HEK293 (cell line): Measurements from ENCODE around the gene RGS11.

Experiments
- CTCF ChIA-PET: fragments of 350-600 bp; formaldehyde crosslinking; extraction: SDS; loops from one replicate; lab custom pipeline; 2021; ENCODE audit warnings: antibody characterized with exemption; lab: Yijun Ruan, JAX
- POLR2A ChIA-PET: fragments of 300-600 bp; formaldehyde crosslinking; extraction: SDS; loops from one replicate; lab custom pipeline; 2020; ENCODE audit warnings: antibody characterized with exemption, inconsistent platforms; lab: Yijun Ruan, JAX
- H3K27ac ChIP-seq: fragments of 200-500 bp; sonication (Bioruptor generic); 2 replicates; pipeline ENCODE4 v1.5.1; 2014; ENCODE audit warnings: low read depth, low read length, control low read depth, inconsistent platforms; ENCODE audit errors: extremely low read depth
- H3K36me3 ChIP-seq, 2 experiments: fragments of 200-500 bp in 1 of 2; sonication (Bioruptor generic) in 1 of 2; 1 replicate in 1 of 2; 2 replicates in 1 of 2; pipeline ENCODE4 v1.5.1; 2014 to 2017; ENCODE audit warnings: inconsistent platforms in 2 of 2, low read length in 2 of 2; ENCODE audit not compliant: control insufficient read depth in 2 of 2, insufficient read depth in 1 of 2
- H3K4me1 ChIP-seq: fragments of 200-500 bp; sonication (Bioruptor generic); 2 replicates; pipeline ENCODE4 v1.5.1; 2014; ENCODE audit warnings: mild to moderate bottlenecking, low read length, inconsistent platforms; ENCODE audit not compliant: control insufficient read depth, insufficient read depth
- H3K4me3 ChIP-seq: 2 replicates; pipeline ENCODE4 v1.5.1; 2011; ENCODE audit warnings: low read depth, mild to moderate bottlenecking, control low read depth, low read length, moderate library complexity
- H3K9me3 ChIP-seq: fragments of 200-500 bp; sonication (Bioruptor generic); 2 replicates; pipeline ENCODE4 v1.5.1; 2014; ENCODE audit warnings: low read depth, low read length, inconsistent platforms; ENCODE audit not compliant: control insufficient read depth, insufficient read depth
- BCL11B ChIP-seq: fragments of 450-650 bp; formaldehyde crosslinking; IDR thresholded peaks from 2 replicates; pipeline ENCODE4 v1.5.1; 2016; ENCODE audit warnings: low read depth, missing biosample characterization, missing genetic modification characterization
- EGR2 ChIP-seq: fragments of 450-650 bp; formaldehyde crosslinking; IDR thresholded peaks from 2 replicates; pipeline ENCODE4 v1.5.1; 2016; ENCODE audit warnings: low read depth, missing biosample characterization, missing genetic modification characterization
- PRDM10 ChIP-seq: fragments of 450-650 bp; formaldehyde crosslinking; IDR thresholded peaks from 2 replicates; pipeline ENCODE4 v1.5.1; 2016; ENCODE audit warnings: missing biosample characterization, missing genetic modification characterization
- PRDM4 ChIP-seq: fragments of 450-650 bp; formaldehyde crosslinking; IDR thresholded peaks from 2 replicates; pipeline ENCODE4 v1.5.1; 2017; ENCODE audit warnings: missing biosample characterization, missing genetic modification characterization
- SALL2 ChIP-seq: fragments of 450-650 bp; formaldehyde crosslinking; IDR thresholded peaks from 2 replicates; pipeline ENCODE4 v1.5.0; 2017; ENCODE audit warnings: missing biosample characterization, mild to moderate bottlenecking, missing genetic modification characterization, borderline replicate concordance
- SCRT1 ChIP-seq: fragments of 450-650 bp; formaldehyde crosslinking; IDR thresholded peaks from 2 replicates; pipeline ENCODE4 v1.5.1; 2016; ENCODE audit warnings: missing biosample characterization, missing genetic modification characterization, borderline replicate concordance
- SCRT2 ChIP-seq: fragments of 450-650 bp; formaldehyde crosslinking; IDR thresholded peaks from 2 replicates; pipeline ENCODE4 v1.5.1; 2016; ENCODE audit warnings: missing biosample characterization, missing genetic modification characterization
- ZIC2 ChIP-seq: fragments of 450-650 bp; formaldehyde crosslinking; IDR thresholded peaks from 2 replicates; pipeline ENCODE4 v1.5.1; 2016; ENCODE audit warnings: missing biosample characterization, missing genetic modification characterization
- ZNF138 ChIP-seq: fragments of 450-650 bp; formaldehyde crosslinking; IDR thresholded peaks from 2 replicates; pipeline ENCODE4 v1.5.1; 2016; ENCODE audit warnings: missing biosample characterization, missing genetic modification characterization, borderline replicate concordance
- ZNF155 ChIP-seq: fragments of 450-650 bp; formaldehyde crosslinking; IDR thresholded peaks from 2 replicates; pipeline ENCODE4 v1.5.1; 2016; ENCODE audit warnings: missing biosample characterization, missing genetic modification characterization
- ZNF211 ChIP-seq: fragments of 450-650 bp; formaldehyde crosslinking; IDR thresholded peaks from 2 replicates; pipeline ENCODE4 v1.5.1; 2016; ENCODE audit warnings: low read depth, missing biosample characterization, missing genetic modification characterization
- ZNF24 ChIP-seq: fragments of 450-650 bp; formaldehyde crosslinking; IDR thresholded peaks from 2 replicates; pipeline ENCODE4 v1.5.1; 2016; ENCODE audit warnings: missing biosample characterization, missing genetic modification characterization
- ZNF274 ChIP-seq, 2 experiments: fragments of 200-500 bp in 1 of 2; fragments of 450-650 bp in 1 of 2; sonication (Bioruptor generic) in 1 of 2; formaldehyde crosslinking in 1 of 2; IDR thresholded peaks; 2 replicates each; pipeline versions ENCODE4 v1.5.1 to v1.6.1; 2014 to 2016; ENCODE audit warnings: borderline replicate concordance in 1 of 2, inconsistent platforms in 1 of 2, low read length in 1 of 2, missing biosample characterization in 1 of 2, missing genetic modification characterization in 1 of 2
- ZNF354C ChIP-seq: fragments of 450-650 bp; formaldehyde crosslinking; IDR thresholded peaks from 2 replicates; pipeline ENCODE4 v1.5.1; 2016; ENCODE audit warnings: missing biosample characterization, missing genetic modification characterization, low read depth, borderline replicate concordance
- ZNF394 ChIP-seq: fragments of 450-650 bp; formaldehyde crosslinking; IDR thresholded peaks from 2 replicates; pipeline ENCODE4 v1.5.1; 2016; ENCODE audit warnings: missing biosample characterization, missing genetic modification characterization, mild to moderate bottlenecking, moderate library complexity, borderline replicate concordance
- ZNF449 ChIP-seq: fragments of 450-650 bp; formaldehyde crosslinking; IDR thresholded peaks from 2 replicates; pipeline ENCODE4 v1.5.1; 2017; ENCODE audit warnings: missing biosample characterization, mild to moderate bottlenecking, missing genetic modification characterization, moderate library complexity
- ZNF600 ChIP-seq: fragments of 450-650 bp; formaldehyde crosslinking; IDR thresholded peaks from 2 replicates; pipeline ENCODE4 v1.5.1; 2016; ENCODE audit warnings: missing biosample characterization, missing genetic modification characterization
- ZNF621 ChIP-seq: fragments of 450-650 bp; formaldehyde crosslinking; IDR thresholded peaks from 2 replicates; pipeline ENCODE4 v1.5.1; 2017; ENCODE audit warnings: missing biosample characterization, missing genetic modification characterization
- ZNF623 ChIP-seq: fragments of 450-650 bp; formaldehyde crosslinking; IDR thresholded peaks from 2 replicates; pipeline ENCODE4 v1.5.1; 2016; ENCODE audit warnings: missing biosample characterization, missing genetic modification characterization
- ZNF626 ChIP-seq: fragments of 450-650 bp; sonication (Bioruptor Pico); formaldehyde crosslinking; IDR thresholded peaks from 2 replicates; pipeline ENCODE4 v1.5.1; 2018; ENCODE audit warnings: missing biosample characterization, missing genetic modification characterization, inconsistent platforms
- ZNF677 ChIP-seq: fragments of 450-650 bp; IDR thresholded peaks from 2 replicates; pipeline ENCODE4 v1.5.0; 2018; ENCODE audit warnings: missing biosample characterization, mild to moderate bottlenecking, missing genetic modification characterization, moderate library complexity
- ZNF785 ChIP-seq: fragments of 450-650 bp; formaldehyde crosslinking; IDR thresholded peaks from 2 replicates; pipeline ENCODE4 v1.5.1; 2016; ENCODE audit warnings: missing biosample characterization, missing genetic modification characterization
- TF ChIP-seq, protein P1 (sequence below): fragments of 450-650 bp; formaldehyde crosslinking; IDR thresholded peaks from 2 replicates; pipeline ENCODE4; 2016; ENCODE audit warnings: missing biosample characterization, missing genetic modification characterization

RGS11 gene

GRCh38 chr16:286491-287297 lies 10.9 kb upstream of the RGS11 start:
- TF ChIP-seq ZNF211 (tag by site-specific recombination): no peak
- no peak for TF ChIP-seq ZNF274 (IDR thresholded peaks at IDR 0.05; ENCODE audit: low read length)
- TF ChIP-seq ZNF274 (tag by site-specific recombination; IDR thresholded peaks at IDR 0.05; ENCODE audit: borderline replicate concordance): no peak
- 0 out of 2 replicates have a peak, but pooled peaks have one; percentile 13 for TF ChIP-seq ZNF600 (tag by site-specific recombination)
- TF ChIP-seq ZNF394 (tag by site-specific recombination): no peak
- TF ChIP-seq ZNF623: no peak
- TF ChIP-seq ZNF155 (tag by site-specific recombination): no peak
- TF ChIP-seq ZNF138: no peak
- no peak for TF ChIP-seq ZNF785
- no peak for TF ChIP-seq ZNF677 (tag by site-specific recombination)
- TF ChIP-seq, protein P1, sequence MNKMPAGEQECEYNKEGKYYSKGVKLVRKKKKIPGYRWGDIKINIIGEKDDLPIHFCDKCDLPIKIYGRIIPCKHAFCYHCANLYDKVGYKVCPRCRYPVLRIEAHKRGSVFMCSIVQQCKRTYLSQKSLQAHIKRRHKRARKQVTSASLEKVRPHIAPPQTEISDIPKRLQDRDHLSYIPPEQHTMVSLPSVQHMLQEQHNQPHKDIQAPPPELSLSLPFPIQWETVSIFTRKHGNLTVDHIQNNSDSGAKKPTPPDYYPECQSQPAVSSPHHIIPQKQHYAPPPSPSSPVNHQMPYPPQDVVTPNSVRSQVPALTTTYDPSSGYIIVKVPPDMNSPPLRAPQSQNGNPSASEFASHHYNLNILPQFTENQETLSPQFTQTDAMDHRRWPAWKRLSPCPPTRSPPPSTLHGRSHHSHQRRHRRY: no peak
- TF ChIP-seq ZNF621 (tag by site-specific recombination): no peak
- 0 out of 2 replicates have a peak, but pooled peaks have one; percentile 9 for TF ChIP-seq EGR2 (tag by site-specific recombination)
- Histone ChIP-seq H3K27ac (no peak overlapping the region), H3K4me3 (no peak overlapping the region), H3K36me3 (peaks cover 0 to 58% of the 10 kb centered on the region in 2 experiments; a peak in 2 of 3 replicates), H3K4me1 (no peaks in the 10 kb centered on the region), H3K9me3 (no peaks in the 10 kb centered on the region)
- ChIA-PET POLR2A (no interaction called here), CTCF (no interaction called here)

GRCh38 chr16:285146-286055 lies 9.7 kb upstream of the RGS11 start:
- POLR2A ChIA-PET: interaction anchor here (0.6 kb wide), 1 partner anchor 173 kb away, joined by 4 read pairs; no protein-coding TSS in a partner anchor
- no peaks in the 10 kb centered on the region for H3K9me3 ChIP-seq
- H3K4me1 ChIP-seq: no peaks in the 10 kb centered on the region
- H3K36me3 ChIP-seq: peaks cover 0 to 46% of the 10 kb centered on the region in 2 experiments; a peak in 2 of 3 replicates
- no peak overlapping the region for H3K27ac ChIP-seq
- no peak overlapping the region for H3K4me3 ChIP-seq
- CTCF ChIA-PET: no interaction called here
- TF ChIP-seq ZIC2 (tag by site-specific recombination): no peak
- TF ChIP-seq SCRT2 (tag by site-specific recombination): peak; percentile 35; the same call in 1 of the 2 replicates
- peak; percentile 27; the same call in 1 of the 2 replicates for TF ChIP-seq BCL11B (tag by site-specific recombination)
- no peak for TF ChIP-seq ZNF449
- TF ChIP-seq SALL2 (tag by site-specific recombination): no peak
- no peak for TF ChIP-seq ZNF24 (tag by site-specific recombination)
- TF ChIP-seq ZNF626 (tag by site-specific recombination): no peak
- no peak for TF ChIP-seq ZNF354C
- TF ChIP-seq PRDM10 (tag by site-specific recombination): no peak
- peak; percentile 52; the same call in 1 of the 2 replicates for TF ChIP-seq SCRT1 (tag by site-specific recombination)
- TF ChIP-seq PRDM4 (tag by site-specific recombination): peak; percentile 70; the same call in 1 of the 2 replicates
